ENCODE results near the gene CD164. TPM values are rescaled to one million over a fixed set of nuclear protein-coding genes. Genes with fewer than 3 reads are reported as not detected.

CD164 gene
- total and polyA plus RNA-seq, 2 of the 13 experiments (the other 11 are each of a cell fraction or from before 2014, with no cell fraction given) = 222 to 293 TPM

GRCh38 chr6:109381747-109382575 is at the start of gene CD164 (continued):
- TF ChIP-seq SKIL (CRISPR knock-in tag; IDR thresholded peaks at IDR 0.05; ENCODE audit: borderline replicate concordance) = peak; percentile 66; the same call in 1 of the 2 replicates
- no peak for TF ChIP-seq TCF12 (IDR thresholded peaks at IDR 0.05)
- TF ChIP-seq TCF12 (CRISPR knock-in tag; IDR thresholded peaks at IDR 0.05) = no peak
- no peak for TF ChIP-seq ZBTB42 (CRISPR knock-in tag; IDR thresholded peaks at IDR 0.05)
- no peak for TF ChIP-seq KLF12 (CRISPR knock-in tag; IDR thresholded peaks at IDR 0.05; ENCODE audit: borderline replicate concordance)
- TF ChIP-seq, protein P1, sequence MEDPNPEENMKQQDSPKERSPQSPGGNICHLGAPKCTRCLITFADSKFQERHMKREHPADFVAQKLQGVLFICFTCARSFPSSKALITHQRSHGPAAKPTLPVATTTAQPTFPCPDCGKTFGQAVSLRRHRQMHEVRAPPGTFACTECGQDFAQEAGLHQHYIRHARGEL (CRISPR knock-in tag; IDR thresholded peaks at IDR 0.05) = no peak
- no peak; the same call in 1 of the 2 replicates for TF ChIP-seq ZNF646 (CRISPR knock-in tag; IDR thresholded peaks at IDR 0.05)
- TF ChIP-seq ZNF281 (CRISPR knock-in tag; IDR thresholded peaks at IDR 0.05; ENCODE audit: borderline replicate concordance) = no peak
- TF ChIP-seq SP1 (IDR thresholded peaks at IDR 0.05) = no peak
- TF ChIP-seq SP1 (CRISPR knock-in tag; IDR thresholded peaks at IDR 0.05) = peak; percentile 60
- TF ChIP-seq GABPA (IDR thresholded peaks at IDR 0.05; ENCODE audit: low read depth, low read length) = no peak
- no peak for TF ChIP-seq GABPA (CRISPR knock-in tag; IDR thresholded peaks at IDR 0.05; ENCODE audit: low read depth)
- TF ChIP-seq, protein P2, sequence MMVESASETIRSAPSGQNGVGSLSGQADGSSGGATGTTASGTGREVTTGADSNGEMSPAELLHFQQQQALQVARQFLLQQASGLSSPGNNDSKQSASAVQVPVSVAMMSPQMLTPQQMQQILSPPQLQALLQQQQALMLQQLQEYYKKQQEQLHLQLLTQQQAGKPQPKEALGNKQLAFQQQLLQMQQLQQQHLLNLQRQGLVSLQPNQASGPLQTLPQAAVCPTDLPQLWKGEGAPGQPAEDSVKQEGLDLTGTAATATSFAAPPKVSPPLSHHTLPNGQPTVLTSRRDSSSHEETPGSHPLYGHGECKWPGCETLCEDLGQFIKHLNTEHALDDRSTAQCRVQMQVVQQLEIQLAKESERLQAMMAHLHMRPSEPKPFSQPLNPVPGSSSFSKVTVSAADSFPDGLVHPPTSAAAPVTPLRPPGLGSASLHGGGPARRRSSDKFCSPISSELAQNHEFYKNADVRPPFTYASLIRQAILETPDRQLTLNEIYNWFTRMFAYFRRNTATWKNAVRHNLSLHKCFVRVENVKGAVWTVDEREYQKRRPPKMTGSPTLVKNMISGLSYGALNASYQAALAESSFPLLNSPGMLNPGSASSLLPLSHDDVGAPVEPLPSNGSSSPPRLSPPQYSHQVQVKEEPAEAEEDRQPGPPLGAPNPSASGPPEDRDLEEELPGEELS (CRISPR knock-in tag; IDR thresholded peaks at IDR 0.05) = peak; percentile 71; the same call in 1 of the 2 replicates
- TF ChIP-seq BORCS8-MEF2B (CRISPR knock-in tag; IDR thresholded peaks at IDR 0.05) = peak; percentile 70; the same call in 1 of the 2 replicates
- no peak for TF ChIP-seq TCF7L2 (IDR thresholded peaks at IDR 0.05; ENCODE audit: low read depth, low read length)

All from HepG2 (cell line).